ENCODE results near the gene SLC13A1.
"Not testable (repeated sequence)": the region's sequence is repeated elsewhere in the genome, so short reads cannot be mapped to it uniquely, and the experiment has no call there.

Gene SLC13A1

GRCh38 chr7:123122916-123123315 is 76.9 kb downstream of the SLC13A1 start:
- no peak for DNase-seq

GRCh38 chr7:123120286-123120685 is 79.5 kb downstream of the SLC13A1 start:
- DNase-seq = no peak

GRCh38 chr7:123115331-123115730 is 84.4 kb downstream of the SLC13A1 start:
- DNase-seq = no peak

GRCh38 chr7:123114288-123114687 is 85.5 kb downstream of the SLC13A1 start:
- no peak for DNase-seq

DNA sequence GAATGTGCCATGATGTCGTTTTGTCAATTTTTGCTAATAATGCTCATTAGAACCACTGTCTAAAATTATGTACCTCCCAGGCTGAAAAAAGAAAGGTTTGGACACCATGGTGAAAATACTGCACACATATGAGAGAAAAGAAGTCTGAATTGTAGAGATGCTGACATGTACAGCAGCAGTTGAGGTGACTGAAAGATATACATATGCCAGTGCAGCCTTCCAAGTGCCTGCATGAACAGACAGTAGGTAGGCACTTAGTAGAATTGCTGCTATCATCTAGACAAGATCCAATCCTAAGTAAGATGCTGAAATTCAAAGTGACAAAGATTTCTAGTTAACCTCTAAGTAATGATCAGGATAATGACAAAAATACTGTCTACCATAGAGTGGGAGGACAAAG is 86.9 kb downstream of the SLC13A1 start:
- DNase-seq = no peak

- DNase-seq = no peak
Observed at GRCh38 chr7:123099712-123100111, 100.1 kb downstream of the SLC13A1 start.

GRCh38 chr7:123096976-123097375 is 102.8 kb downstream of the SLC13A1 start:
- peak; percentile 54 for DNase-seq

- no peak for DNase-seq
Observed at GRCh38 chr7:123096434-123096833, 103.3 kb downstream of the SLC13A1 start.

DNA sequence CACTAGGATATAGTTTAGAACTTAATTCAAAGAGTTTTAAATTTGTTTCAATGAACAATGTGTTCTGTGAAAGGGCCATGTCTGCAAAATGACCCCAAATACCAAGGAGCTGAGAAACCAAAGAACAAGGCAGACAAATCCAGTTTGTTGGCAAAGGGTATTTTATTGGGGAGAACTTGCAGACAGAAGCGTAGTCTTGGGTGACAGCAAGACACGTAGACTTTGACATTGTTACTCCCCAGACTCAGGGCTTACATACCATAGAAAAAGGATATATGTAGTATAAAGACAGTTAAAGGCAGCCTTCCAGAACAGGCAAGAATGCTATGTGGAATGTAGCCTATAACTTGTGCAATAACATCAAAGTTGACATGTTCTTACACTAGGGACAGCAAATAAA is 109.3 kb downstream of the SLC13A1 start:
- DNase-seq = no peak

GRCh38 chr7:123086910-123087309 is 112.9 kb downstream of the SLC13A1 start:
- not testable (repeated sequence) for DNase-seq

DNA sequence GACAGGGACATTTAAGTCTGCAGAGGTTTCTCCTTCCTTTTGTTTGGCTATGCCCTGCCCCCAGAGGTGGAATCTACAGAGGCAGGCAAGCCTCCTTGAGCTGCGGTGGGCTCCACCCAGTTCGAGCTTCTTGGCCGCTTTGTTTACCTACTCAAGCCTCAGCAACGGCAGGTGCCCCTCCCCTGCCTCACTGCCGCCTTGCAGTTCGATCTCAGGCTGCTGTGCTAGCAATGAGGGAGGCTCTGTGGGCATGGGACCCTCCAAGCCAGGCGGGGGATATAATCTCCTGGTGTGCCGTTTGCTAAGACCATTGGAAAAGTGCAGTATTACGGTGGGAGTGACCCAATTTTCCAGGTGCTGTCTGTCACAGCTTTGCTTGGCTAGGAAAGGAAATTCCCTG is 114.9 kb downstream of the SLC13A1 start:
- not testable (repeated sequence) for DNase-seq

GRCh38 chr7:123079021-123079420 is 120.7 kb downstream of the SLC13A1 start:
- DNase-seq = no peak

- no peak for DNase-seq
Observed at GRCh38 chr7:123075838-123076467, 123.8 kb downstream of the SLC13A1 start.

- DNase-seq = no peak
Observed at GRCh38 chr7:123070702-123071286, 129.0 kb downstream of the SLC13A1 start.

GRCh38 chr7:123067814-123068213 is 132.0 kb downstream of the SLC13A1 start:
- DNase-seq = no peak
